DND-41 (cell line): ENCODE measurements around the gene SDF2L1.
A peak's percentile ranks its signal among the peaks of the same experiment; 100 is the strongest.
"Not testable (repeated sequence)": the region's sequence is repeated elsewhere in the genome, so short reads cannot be mapped to it uniquely, and the experiment has no call there.

Experiments used
- ATAC-seq: fragments of 200-7000 bp; cut with Tn5 transposase; 3 replicates; pipeline ENCODE4 v1.9.1; 2021; ENCODE audit warnings: low read depth; ENCODE audit not compliant: insufficient read depth
- DNase-seq: peaks from one replicate; pipeline ENCODE4 v3.0.0-alpha.2; 2020
- H2AFZ ChIP-seq: 2 replicates; pipeline ENCODE4 v1.6.0; 2012; ENCODE audit warnings: low read depth, low read length
- H3K27ac ChIP-seq: 2 replicates; pipeline ENCODE4 v1.5.1; 2012; ENCODE audit warnings: low read length, inconsistent platforms
- H3K27me3 ChIP-seq: fragments of 200-600 bp; sonication (generic); 2 replicates; pipeline ENCODE4 v1.6.0; 2012; ENCODE audit warnings: low read length, mild to moderate bottlenecking, inconsistent platforms; ENCODE audit not compliant: insufficient read depth, poor library complexity
- H3K36me3 ChIP-seq: 2 replicates; pipeline ENCODE4 v1.5.1; 2012; ENCODE audit warnings: low read length, inconsistent platforms; ENCODE audit not compliant: insufficient read depth
- H3K4me1 ChIP-seq: 2 replicates; pipeline ENCODE4 v1.5.1; 2012; ENCODE audit warnings: mild to moderate bottlenecking, low read length; ENCODE audit not compliant: insufficient read depth
- H3K4me2 ChIP-seq: 2 replicates; pipeline ENCODE4 v1.6.0; 2012; ENCODE audit warnings: mild to moderate bottlenecking, moderate library complexity, low read length, inconsistent platforms; ENCODE audit not compliant: insufficient read depth
- H3K4me3 ChIP-seq, 2 experiments: fragments of 200-600 bp in 1 of 2; shearing (Covaris generic) in 1 of 2; 2 replicates each; pipeline ENCODE4 v1.5.1; 2012 to 2016; ENCODE audit warnings: inconsistent platforms in 2 of 2, low read length in 2 of 2, mild to moderate bottlenecking in 2 of 2, low read depth in 1 of 2, moderate library complexity in 1 of 2
- H3K79me2 ChIP-seq: 2 replicates; pipeline ENCODE4 v1.6.0; 2012; ENCODE audit warnings: low read length, inconsistent platforms; ENCODE audit not compliant: insufficient read depth
- H3K9ac ChIP-seq: 2 replicates; pipeline ENCODE4 v1.6.0; 2012; ENCODE audit warnings: low read depth, mild to moderate bottlenecking, inconsistent platforms, low read length, moderate library complexity
- H3K9me3 ChIP-seq: 2 replicates; pipeline ENCODE4 v1.5.1; 2012; ENCODE audit warnings: low read length, moderate library complexity, mild to moderate bottlenecking, inconsistent platforms; ENCODE audit not compliant: insufficient read depth, severe bottlenecking
- H4K20me1 ChIP-seq: 2 replicates; pipeline ENCODE4 v1.6.0; 2012; ENCODE audit warnings: low read length; ENCODE audit not compliant: insufficient read depth
- EZH2 ChIP-seq: IDR thresholded peaks from 3 replicates; pipeline ENCODE4 v1.6.1; 2012; ENCODE audit warnings: borderline replicate concordance, low read depth, mild to moderate bottlenecking, moderate library complexity, low read length, inconsistent platforms; ENCODE audit not compliant: severe bottlenecking
- TF ChIP-seq, protein P1 (sequence below): IDR thresholded peaks from 2 replicates; pipeline ENCODE4 v1.5.1; 2012; ENCODE audit warnings: borderline replicate concordance, low read length, moderate library complexity, mild to moderate bottlenecking; ENCODE audit not compliant: poor library complexity, severe bottlenecking; ENCODE audit errors: extremely low read depth

SDF2L1 gene

DNA sequence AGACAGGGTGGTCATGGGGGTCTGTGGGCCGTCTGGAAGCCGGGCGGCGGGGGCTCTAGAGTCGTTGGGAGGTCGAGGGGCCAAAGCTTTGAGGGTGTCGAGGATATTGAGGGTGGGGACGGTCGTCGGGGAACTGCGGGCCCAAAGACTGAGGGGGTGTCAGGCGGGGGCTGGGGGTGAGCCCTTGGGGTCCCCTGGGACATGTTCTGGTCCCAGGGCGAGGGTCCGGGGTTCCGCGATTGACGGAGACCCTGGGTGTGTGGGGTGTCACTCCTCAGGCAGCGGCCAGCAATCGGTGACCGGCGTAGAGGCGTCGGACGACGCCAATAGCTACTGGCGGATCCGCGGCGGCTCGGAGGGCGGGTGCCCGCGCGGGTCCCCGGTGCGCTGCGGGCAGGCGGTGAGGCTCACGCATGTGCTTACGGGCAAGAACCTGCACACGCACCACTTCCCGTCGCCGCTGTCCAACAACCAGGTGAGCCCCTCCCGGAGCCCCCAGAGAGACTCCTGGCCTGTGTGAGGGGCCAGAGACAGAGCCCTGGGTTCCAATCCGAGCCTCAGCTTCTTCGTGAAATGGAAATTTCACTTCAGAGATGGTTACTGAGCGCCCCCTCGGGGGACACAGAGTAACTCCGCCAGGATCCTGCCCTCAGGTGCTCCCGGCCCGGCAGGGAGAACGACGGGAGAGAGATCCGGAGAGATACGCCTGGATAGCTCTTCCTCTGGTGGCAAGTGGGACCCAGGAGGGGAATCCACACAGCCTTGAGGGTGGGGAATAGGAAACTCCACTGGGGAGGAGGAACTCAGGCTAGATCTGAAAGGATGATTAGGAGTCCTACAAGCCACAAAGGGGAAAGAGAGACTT is 714 bp downstream of the SDF2L1 start:
- Histone ChIP-seq H4K20me1 (peaks cover 15% of the 10 kb centered on the region), H3K27ac (peak overlapping the region; percentile 93), H3K36me3 (peaks cover 34% of the 10 kb centered on the region), H3K4me3 (peak overlapping the region; percentile 89 to 96), H3K27me3 (no peaks in the 10 kb centered on the region), H2AFZ (peak overlapping the region; percentile 91), H3K79me2 (peaks cover 31% of the 10 kb centered on the region), H3K4me1 (peaks cover 45% of the 10 kb centered on the region), H3K9me3 (no peaks in the 10 kb centered on the region), H3K9ac (peak overlapping the region; percentile 94), H3K4me2 (peak overlapping the region; percentile 80)
- ATAC-seq = peak; percentile 34
- TF ChIP-seq, protein P1, sequence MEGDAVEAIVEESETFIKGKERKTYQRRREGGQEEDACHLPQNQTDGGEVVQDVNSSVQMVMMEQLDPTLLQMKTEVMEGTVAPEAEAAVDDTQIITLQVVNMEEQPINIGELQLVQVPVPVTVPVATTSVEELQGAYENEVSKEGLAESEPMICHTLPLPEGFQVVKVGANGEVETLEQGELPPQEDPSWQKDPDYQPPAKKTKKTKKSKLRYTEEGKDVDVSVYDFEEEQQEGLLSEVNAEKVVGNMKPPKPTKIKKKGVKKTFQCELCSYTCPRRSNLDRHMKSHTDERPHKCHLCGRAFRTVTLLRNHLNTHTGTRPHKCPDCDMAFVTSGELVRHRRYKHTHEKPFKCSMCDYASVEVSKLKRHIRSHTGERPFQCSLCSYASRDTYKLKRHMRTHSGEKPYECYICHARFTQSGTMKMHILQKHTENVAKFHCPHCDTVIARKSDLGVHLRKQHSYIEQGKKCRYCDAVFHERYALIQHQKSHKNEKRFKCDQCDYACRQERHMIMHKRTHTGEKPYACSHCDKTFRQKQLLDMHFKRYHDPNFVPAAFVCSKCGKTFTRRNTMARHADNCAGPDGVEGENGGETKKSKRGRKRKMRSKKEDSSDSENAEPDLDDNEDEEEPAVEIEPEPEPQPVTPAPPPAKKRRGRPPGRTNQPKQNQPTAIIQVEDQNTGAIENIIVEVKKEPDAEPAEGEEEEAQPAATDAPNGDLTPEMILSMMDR = peak; percentile 84
- no peak for TF ChIP-seq EZH2
- peak; percentile 77 for DNase-seq

DNA sequence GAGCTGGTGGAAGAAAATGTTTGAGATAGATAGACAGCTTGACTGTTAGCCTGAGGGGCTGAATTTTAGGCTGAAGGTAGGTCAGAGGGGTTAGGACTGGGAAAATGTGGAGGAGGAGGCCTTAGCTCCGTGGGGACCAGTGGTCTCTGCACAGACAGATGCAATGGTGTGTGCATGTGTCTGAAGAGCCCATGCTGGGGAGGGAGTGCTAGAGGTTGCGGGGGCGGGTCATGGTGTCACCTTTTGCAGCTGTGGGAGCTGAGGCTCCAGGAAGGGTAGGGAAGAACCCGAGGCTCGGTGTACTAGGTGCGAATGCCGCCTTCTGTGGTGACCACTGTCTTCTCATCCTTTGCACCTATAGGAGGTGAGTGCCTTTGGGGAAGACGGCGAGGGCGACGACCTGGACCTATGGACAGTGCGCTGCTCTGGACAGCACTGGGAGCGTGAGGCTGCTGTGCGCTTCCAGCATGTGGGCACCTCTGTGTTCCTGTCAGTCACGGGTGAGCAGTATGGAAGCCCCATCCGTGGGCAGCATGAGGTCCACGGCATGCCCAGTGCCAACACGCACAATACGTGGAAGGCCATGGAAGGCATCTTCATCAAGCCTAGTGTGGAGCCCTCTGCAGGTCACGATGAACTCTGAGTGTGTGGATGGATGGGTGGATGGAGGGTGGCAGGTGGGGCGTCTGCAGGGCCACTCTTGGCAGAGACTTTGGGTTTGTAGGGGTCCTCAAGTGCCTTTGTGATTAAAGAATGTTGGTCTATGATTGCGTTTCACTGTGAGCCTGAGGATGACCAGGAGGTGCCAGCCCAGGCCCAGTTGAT is 1.6 kb downstream of the SDF2L1 start:
- H2AFZ ChIP-seq = no peak overlapping the region
- peak overlapping the region; percentile 89 to 96; a peak in 3 of 4 replicates for H3K4me3 ChIP-seq
- peaks cover 46% of the 10 kb centered on the region for H3K4me1 ChIP-seq
- ATAC-seq = no peak
- H3K27ac ChIP-seq = peak overlapping the region; percentile 93; the same call in 1 of the 2 replicates
- peaks cover 16% of the 10 kb centered on the region for H4K20me1 ChIP-seq
- no peaks in the 10 kb centered on the region for H3K9me3 ChIP-seq
- peak overlapping the region; percentile 80 for H3K4me2 ChIP-seq
- H3K27me3 ChIP-seq = no peaks in the 10 kb centered on the region
- peaks cover 34% of the 10 kb centered on the region for H3K79me2 ChIP-seq
- TF ChIP-seq EZH2 = no peak
- TF ChIP-seq, protein P1 = peak; percentile 52
- DNase-seq = no peak
- peak overlapping the region; percentile 94 for H3K9ac ChIP-seq
- H3K36me3 ChIP-seq = peaks cover 36% of the 10 kb centered on the region

DNA sequence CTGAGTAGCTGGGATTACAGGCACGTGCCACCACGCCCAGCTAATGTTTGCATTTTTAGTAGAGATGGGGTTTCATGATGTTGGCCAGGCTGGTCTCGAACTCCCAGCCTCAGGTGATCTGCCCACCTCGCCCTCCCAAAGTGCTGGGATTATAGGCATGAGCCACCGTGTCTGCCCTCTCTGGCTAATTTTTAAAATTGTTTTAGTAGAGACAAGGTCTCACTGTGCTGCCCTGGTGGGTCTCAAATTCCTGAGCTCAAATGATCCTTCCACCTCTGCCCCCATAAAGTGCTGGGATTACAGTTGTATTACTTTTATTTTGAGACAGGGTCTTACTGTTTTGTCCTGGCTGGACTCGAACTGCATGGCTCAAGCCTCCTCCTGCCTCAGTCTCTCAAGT is 3.4 kb downstream of the SDF2L1 start:
- not testable (repeated sequence) for ATAC-seq
- peaks cover 63% of the 10 kb centered on the region for H3K4me1 ChIP-seq
- peaks cover 44% of the 10 kb centered on the region for H3K36me3 ChIP-seq

More for the DNA sequence above, 3.4 kb downstream of the SDF2L1 start:
- H3K4me2 ChIP-seq, H3K4me3 ChIP-seq, H3K27ac ChIP-seq, H3K9me3 ChIP-seq, H3K27me3 ChIP-seq, DNase-seq, H3K9ac ChIP-seq, H2AFZ ChIP-seq: not testable (repeated sequence)
- peaks cover 46% of the 10 kb centered on the region for H3K79me2 ChIP-seq
- peaks cover 18% of the 10 kb centered on the region for H4K20me1 ChIP-seq
